Astrocyte (in vitro differentiated cells and primary cell): ENCODE results near the gene KRT83.

ENCODE experiments used
- CTCF ChIP-seq: IDR thresholded peaks from 2 replicates; pipeline ENCODE4 v1.5.1; 2011; ENCODE audit warnings: low read depth, mild to moderate bottlenecking, inconsistent platforms, low read length, moderate library complexity; ENCODE audit not compliant: insufficient read depth
- EZH2 ChIP-seq: IDR thresholded peaks from 2 replicates; pipeline ENCODE4 v1.6.1; 2012; ENCODE audit warnings: mild to moderate bottlenecking, low read length, inconsistent platforms; ENCODE audit not compliant: insufficient read depth

- TF ChIP-seq EZH2 (no peak), CTCF (no peak)
Observed at GRCh38 chr12:52331833-52332232, 10.6 kb upstream of the KRT83 start.
